HG02588 (cell line): Measurements from ENCODE around the gene KCNMA1.
"Not testable (repeated sequence)": the region's sequence is repeated elsewhere in the genome, so short reads cannot be mapped to it uniquely, and the experiment has no call there.

Source experiments
- ATAC-seq: cut with Tn5 transposase; IDR thresholded peaks from one replicate; pipeline ENCODE4 v1.9.1; 2021; ENCODE audit warnings: mild to moderate bottlenecking, moderate library complexity; ENCODE audit not compliant: unreplicated experiment

Gene KCNMA1

GRCh38 chr10:77405771-77406241 lies 231.8 kb downstream of the KCNMA1 start:
- ATAC-seq = no peak

- ATAC-seq = no peak
Measured at GRCh38 chr10:77404810-77405209, 232.8 kb downstream of the KCNMA1 start.

- no peak for ATAC-seq
Measured at GRCh38 chr10:77403761-77404160, 233.8 kb downstream of the KCNMA1 start.

- ATAC-seq = no peak
Measured at GRCh38 chr10:77401683-77402082, 235.9 kb downstream of the KCNMA1 start.

GRCh38 chr10:77400033-77400432 lies 237.6 kb downstream of the KCNMA1 start:
- ATAC-seq = no peak

- ATAC-seq = no peak
Measured at GRCh38 chr10:77398986-77399755, 238.4 kb downstream of the KCNMA1 start.

GRCh38 chr10:77398558-77398957 lies 239.1 kb downstream of the KCNMA1 start:
- ATAC-seq = no peak

- no peak for ATAC-seq
Measured at GRCh38 chr10:77397103-77397502, 240.5 kb downstream of the KCNMA1 start.

- no peak for ATAC-seq
Measured at GRCh38 chr10:77396290-77396689, 241.3 kb downstream of the KCNMA1 start.

GRCh38 chr10:77393821-77394501 lies 243.6 kb downstream of the KCNMA1 start:
- ATAC-seq = no peak

GRCh38 chr10:77393411-77393810 lies 244.2 kb downstream of the KCNMA1 start:
- ATAC-seq = no peak

GRCh38 chr10:77392851-77393250 lies 244.8 kb downstream of the KCNMA1 start:
- ATAC-seq = no peak

- no peak for ATAC-seq
Measured at GRCh38 chr10:77392236-77392721, 245.3 kb downstream of the KCNMA1 start.

GRCh38 chr10:77391605-77392235 lies 245.9 kb downstream of the KCNMA1 start:
- no peak for ATAC-seq

GRCh38 chr10:77390481-77390891 lies 247.1 kb downstream of the KCNMA1 start:
- ATAC-seq = no peak

- ATAC-seq = no peak
Measured at GRCh38 chr10:77388571-77389100, 249.0 kb downstream of the KCNMA1 start.

GRCh38 chr10:77387701-77388100 lies 249.9 kb downstream of the KCNMA1 start:
- not testable (repeated sequence) for ATAC-seq

GRCh38 chr10:77387247-77387646 lies 250.4 kb downstream of the KCNMA1 start:
- ATAC-seq = no peak

GRCh38 chr10:77386838-77387237 lies 250.8 kb downstream of the KCNMA1 start:
- no peak for ATAC-seq

GRCh38 chr10:77386365-77386764 lies 251.2 kb downstream of the KCNMA1 start:
- no peak for ATAC-seq

- no peak for ATAC-seq
Measured at GRCh38 chr10:77385315-77385714, 252.3 kb downstream of the KCNMA1 start.
